ENCODE data around the gene KRT75. TPM values are rescaled to one million over a fixed set of nuclear protein-coding genes. Genes with fewer than 3 reads are reported as not detected.

KRT75 gene
- total and polyA plus RNA-seq, 2 donors (not counting 3 experiments of a cell fraction or from before 2014, with no cell fraction given): not detected

GRCh38 chr12:52428121-52428520 is 6.0 kb downstream of the KRT75 start:
- POLR2A ChIA-PET: no interaction called here

More at GRCh38 chr12:52428121-52428520, 6.0 kb downstream of the KRT75 start:
- peaks cover 0 to 4% of the 10 kb centered on the region in 2 experiments for H3K27me3 ChIP-seq (ENCODE audit: control insufficient read depth in 2 of 2, insufficient read depth in 2 of 2, low read length in 2 of 2)
- no peak overlapping the region for H3K4me3 ChIP-seq (replicated peaks in 1 of 3; ENCODE audit: insufficient read depth in 1 of 3, low read depth in 1 of 3, low read length in 3 of 3)
- no peak overlapping the region for H3K4me2 ChIP-seq (ENCODE audit: insufficient read depth, low read length)
- dilution Hi-C loops (cut with MboI; ENCODE audit: extremely low pct_ligation_motif_present, low sequenced_read_pairs): no loop called here
- H3K9me1 ChIP-seq (replicated peaks; ENCODE audit: control insufficient read depth, extremely low read depth, insufficient read depth, low read length): no peaks in the 10 kb centered on the region
- no peaks in the 10 kb centered on the region for H4K20me1 ChIP-seq (replicated peaks; ENCODE audit: control insufficient read depth, extremely low read depth, insufficient read depth, low read length)
- TF ChIP-seq FOS (IDR thresholded peaks at IDR 0.05; ENCODE audit: borderline replicate concordance, insufficient read depth, low read length) (no peak), MYC (IDR thresholded peaks at IDR 0.05; ENCODE audit: low read depth, low read length) (no peak), GATA2 (IDR thresholded peaks at IDR 0.05; ENCODE audit: insufficient read depth, insufficient read length, low read depth, low read length) (no peak), JUN (IDR thresholded peaks at IDR 0.05; ENCODE audit: borderline replicate concordance, insufficient read depth, insufficient read length, low read depth) (no peak), EZH2 (IDR thresholded peaks at IDR 0.05; ENCODE audit: borderline replicate concordance, low read depth, low read length, severe bottlenecking) (no peak), POLR2A (IDR thresholded peaks at IDR 0.05; ENCODE audit: low read depth, low read length) (no peak), POLR2AphosphoS5 (IDR thresholded peaks at IDR 0.05; ENCODE audit: insufficient read depth, low read depth, low read length) (no peak)
- TF ChIP-seq, protein P1, sequence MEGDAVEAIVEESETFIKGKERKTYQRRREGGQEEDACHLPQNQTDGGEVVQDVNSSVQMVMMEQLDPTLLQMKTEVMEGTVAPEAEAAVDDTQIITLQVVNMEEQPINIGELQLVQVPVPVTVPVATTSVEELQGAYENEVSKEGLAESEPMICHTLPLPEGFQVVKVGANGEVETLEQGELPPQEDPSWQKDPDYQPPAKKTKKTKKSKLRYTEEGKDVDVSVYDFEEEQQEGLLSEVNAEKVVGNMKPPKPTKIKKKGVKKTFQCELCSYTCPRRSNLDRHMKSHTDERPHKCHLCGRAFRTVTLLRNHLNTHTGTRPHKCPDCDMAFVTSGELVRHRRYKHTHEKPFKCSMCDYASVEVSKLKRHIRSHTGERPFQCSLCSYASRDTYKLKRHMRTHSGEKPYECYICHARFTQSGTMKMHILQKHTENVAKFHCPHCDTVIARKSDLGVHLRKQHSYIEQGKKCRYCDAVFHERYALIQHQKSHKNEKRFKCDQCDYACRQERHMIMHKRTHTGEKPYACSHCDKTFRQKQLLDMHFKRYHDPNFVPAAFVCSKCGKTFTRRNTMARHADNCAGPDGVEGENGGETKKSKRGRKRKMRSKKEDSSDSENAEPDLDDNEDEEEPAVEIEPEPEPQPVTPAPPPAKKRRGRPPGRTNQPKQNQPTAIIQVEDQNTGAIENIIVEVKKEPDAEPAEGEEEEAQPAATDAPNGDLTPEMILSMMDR (IDR thresholded peaks at IDR 0.05; ENCODE audit: extremely low read depth in 1 of 2, insufficient read depth in 1 of 2, low read depth in 1 of 2, low read length in 2 of 2): no peak
- TF ChIP-seq, protein P2, sequence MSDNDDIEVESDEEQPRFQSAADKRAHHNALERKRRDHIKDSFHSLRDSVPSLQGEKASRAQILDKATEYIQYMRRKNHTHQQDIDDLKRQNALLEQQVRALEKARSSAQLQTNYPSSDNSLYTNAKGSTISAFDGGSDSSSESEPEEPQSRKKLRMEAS (IDR thresholded peaks at IDR 0.05; ENCODE audit: insufficient read depth, insufficient read length): no peak
- H3K27ac ChIP-seq (ENCODE audit: insufficient read depth, low read depth, low read length): no peak overlapping the region
- H3K9me3 ChIP-seq (replicated peaks; ENCODE audit: control insufficient read depth, insufficient read depth, low read length): no peaks in the 10 kb centered on the region
- no peaks in the 10 kb centered on the region for H3K36me3 ChIP-seq (ENCODE audit: control insufficient read depth in 2 of 2, extremely low read depth in 1 of 2, insufficient read depth in 2 of 2, low read length in 2 of 2)
- no peak overlapping the region for H2AFZ ChIP-seq (ENCODE audit: low read depth, low read length)
- CTCF ChIA-PET: interaction anchor here (1.9 kb wide), 1 partner anchor 12 kb away, joined by 6 read pairs; no protein-coding TSS in a partner anchor
- FAIRE-seq (no peak), DNase-seq (ENCODE audit: low read depth, low spot score) (no peak)
- no peak overlapping the region for H3K9ac ChIP-seq (replicated peaks; ENCODE audit: extremely low read depth, insufficient read depth, low read length)
- H3K4me1 ChIP-seq (ENCODE audit: control insufficient read depth, extremely low read depth, insufficient read depth, low read length): no peaks in the 10 kb centered on the region
- no TSS peak for BruUV-seq (replicated peaks)
- intact Hi-C loops (cut with micrococcal nuclease): no loop called here
- no peaks in the 10 kb centered on the region for H3K79me2 ChIP-seq (ENCODE audit: control insufficient read depth, insufficient read depth, low read length)

Measured in endothelial cell of umbilical vein (primary cell).